ENCODE results near the gene SLC22A7.
"Not testable (repeated sequence)": the region's sequence is repeated elsewhere in the genome, so short reads cannot be mapped to it uniquely, and the experiment has no call there.

Gene SLC22A7

GRCh38 chr6:43328528-43328927 lies 30.5 kb downstream of the SLC22A7 start:
- no peak overlapping the region for H3K27ac ChIP-seq
- DNase-seq (ENCODE audit: low read depth, low spot score), result no peak

DNA sequence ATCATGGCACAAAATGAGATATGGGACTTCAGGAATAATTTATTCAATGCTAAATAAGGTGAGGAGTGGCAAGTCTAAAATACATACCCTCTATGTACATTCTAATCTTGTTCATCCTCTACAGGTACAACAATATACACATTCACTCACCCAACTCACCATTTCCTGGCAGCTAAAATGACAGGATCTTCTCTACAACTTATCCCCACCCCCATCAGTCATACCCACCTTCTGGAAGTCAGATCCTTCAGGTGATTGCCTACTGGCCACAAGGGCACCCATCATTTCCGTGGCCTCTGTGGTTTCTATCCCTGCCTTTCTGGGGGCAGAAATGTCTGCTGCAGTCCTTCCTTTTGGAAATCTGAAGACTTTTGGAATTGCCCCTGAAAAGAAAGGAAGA lies 33.4 kb downstream of the SLC22A7 start:
- H3K27ac ChIP-seq, result no peak overlapping the region
- DNase-seq (ENCODE audit: low read depth, low spot score), result no peak

GRCh38 chr6:43331891-43332290 lies 33.8 kb downstream of the SLC22A7 start:
- DNase-seq (ENCODE audit: low read depth, low spot score), result no peak
- H3K27ac ChIP-seq, result no peak overlapping the region

DNA sequence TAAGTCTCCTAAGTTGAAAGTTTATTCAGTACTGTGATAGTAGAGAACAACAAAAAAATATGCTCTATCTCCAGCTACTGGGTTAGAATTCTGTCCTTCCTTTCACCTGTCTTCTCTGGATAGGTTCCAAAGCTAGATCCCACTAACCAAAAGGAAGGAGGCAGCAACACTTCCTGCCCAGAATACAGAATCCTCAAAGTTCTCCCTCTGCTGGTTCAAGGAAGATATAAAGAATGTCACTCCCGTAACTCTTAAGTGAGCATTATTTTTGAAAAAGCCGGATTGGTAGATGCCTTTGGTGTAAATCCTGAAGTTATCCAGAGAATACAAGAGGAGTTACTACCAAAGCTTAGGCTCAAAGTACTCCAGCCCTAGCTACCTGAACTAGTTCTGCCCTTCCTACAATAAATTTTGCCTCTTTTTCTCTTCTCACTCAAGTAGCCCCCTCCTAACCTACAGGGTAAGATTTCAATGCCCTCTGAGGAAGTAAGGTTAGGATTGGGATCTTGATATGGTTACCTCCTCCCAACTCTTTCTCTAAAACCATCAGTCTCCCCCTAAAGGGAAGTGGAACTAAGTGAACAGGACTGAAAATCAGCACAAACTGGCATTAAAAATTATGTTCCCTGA lies 36.5 kb downstream of the SLC22A7 start:
- DNase-seq (ENCODE audit: low read depth, low spot score), result no peak
- no peak overlapping the region for H3K27ac ChIP-seq

- DNase-seq (ENCODE audit: low read depth, low spot score), result no peak
- no peak overlapping the region for H3K27ac ChIP-seq
Observed at GRCh38 chr6:43335469-43335868, 37.4 kb downstream of the SLC22A7 start.

DNA sequence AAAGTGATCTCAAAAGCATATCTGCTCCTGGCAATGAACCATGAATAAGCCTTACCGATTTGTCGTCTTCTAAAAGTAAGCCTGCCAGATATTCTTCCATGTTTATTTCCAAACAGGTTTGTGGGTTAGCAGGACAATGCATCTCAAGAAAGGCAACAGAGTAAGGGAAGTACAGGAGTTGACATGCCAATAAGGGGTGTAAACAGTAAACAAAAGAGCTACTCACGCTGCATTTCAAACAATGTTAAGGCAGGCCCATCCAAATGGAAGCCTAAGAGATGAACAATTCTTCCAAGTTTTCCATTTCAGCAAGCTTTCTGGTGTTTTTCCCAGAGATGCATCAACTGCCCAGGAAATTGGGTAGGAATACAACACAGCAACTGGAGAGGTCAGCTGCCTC lies 38.3 kb downstream of the SLC22A7 start:
- no peak for DNase-seq (ENCODE audit: low read depth, low spot score)
- no peak overlapping the region for H3K27ac ChIP-seq

DNA sequence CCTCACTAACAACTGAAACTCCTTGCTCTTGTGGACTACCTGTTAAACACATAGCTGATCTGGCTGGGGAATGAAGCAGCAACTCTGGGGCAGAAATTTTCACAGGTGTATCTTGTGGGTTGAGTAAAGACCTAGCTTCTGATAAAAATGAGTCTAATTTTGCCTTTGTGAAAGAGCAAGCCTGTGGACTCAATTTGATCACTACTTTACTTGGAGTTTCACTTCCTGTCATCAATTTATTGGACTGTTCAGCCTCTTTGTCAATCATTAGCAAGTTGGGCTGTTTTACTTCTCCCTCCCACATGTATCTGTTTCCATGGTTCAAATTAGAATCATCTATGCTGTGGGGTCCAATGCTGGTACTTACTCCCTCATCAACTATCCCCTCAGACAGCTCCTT lies 40.2 kb downstream of the SLC22A7 start:
- H3K27ac ChIP-seq, result no peak overlapping the region

GRCh38 chr6:43339168-43339567 lies 41.1 kb downstream of the SLC22A7 start:
- H3K27ac ChIP-seq, result no peak overlapping the region
- DNase-seq (ENCODE audit: low read depth, low spot score), result no peak

More for the DNA sequence above, 40.2 kb downstream of the SLC22A7 start:
- no peak for DNase-seq (ENCODE audit: low read depth, low spot score)

GRCh38 chr6:43346243-43346642 lies 48.2 kb downstream of the SLC22A7 start:
- not testable (repeated sequence) for DNase-seq (ENCODE audit: low read depth, low spot score); H3K27ac ChIP-seq

DNA sequence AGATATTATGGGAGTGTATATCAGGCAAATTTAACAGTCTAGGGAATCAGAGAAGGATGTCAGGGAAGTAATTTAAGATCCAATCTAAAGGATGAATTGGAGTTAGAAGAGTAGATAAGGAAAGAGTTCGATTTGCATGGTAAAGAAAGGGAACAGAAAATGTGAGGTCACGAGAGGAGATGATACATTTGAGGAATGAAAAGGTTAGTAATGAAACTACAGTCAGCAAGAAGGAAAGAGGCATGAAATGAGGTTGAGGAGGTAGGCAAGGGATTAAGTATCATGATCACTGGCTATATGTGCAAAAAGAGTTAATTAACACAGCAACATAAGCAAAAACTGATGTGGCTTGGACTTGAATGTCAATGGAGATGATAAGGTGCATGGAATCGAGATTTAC lies 49.0 kb downstream of the SLC22A7 start:
- DNase-seq (ENCODE audit: low read depth, low spot score), result no peak
- no peak overlapping the region for H3K27ac ChIP-seq

- no peak for DNase-seq (ENCODE audit: low read depth, low spot score)
- no peak overlapping the region for H3K27ac ChIP-seq
Observed at GRCh38 chr6:43347444-43347843, 49.4 kb downstream of the SLC22A7 start.

GRCh38 chr6:43351951-43352350 lies 53.9 kb downstream of the SLC22A7 start:
- DNase-seq (ENCODE audit: low read depth, low spot score); H3K27ac ChIP-seq: not testable (repeated sequence)
